ENCODE measurements around the gene MZF1.
"Not testable (repeated sequence)": the region's sequence is repeated elsewhere in the genome, so short reads cannot be mapped to it uniquely, and the experiment has no call there.

Gene MZF1

DNA sequence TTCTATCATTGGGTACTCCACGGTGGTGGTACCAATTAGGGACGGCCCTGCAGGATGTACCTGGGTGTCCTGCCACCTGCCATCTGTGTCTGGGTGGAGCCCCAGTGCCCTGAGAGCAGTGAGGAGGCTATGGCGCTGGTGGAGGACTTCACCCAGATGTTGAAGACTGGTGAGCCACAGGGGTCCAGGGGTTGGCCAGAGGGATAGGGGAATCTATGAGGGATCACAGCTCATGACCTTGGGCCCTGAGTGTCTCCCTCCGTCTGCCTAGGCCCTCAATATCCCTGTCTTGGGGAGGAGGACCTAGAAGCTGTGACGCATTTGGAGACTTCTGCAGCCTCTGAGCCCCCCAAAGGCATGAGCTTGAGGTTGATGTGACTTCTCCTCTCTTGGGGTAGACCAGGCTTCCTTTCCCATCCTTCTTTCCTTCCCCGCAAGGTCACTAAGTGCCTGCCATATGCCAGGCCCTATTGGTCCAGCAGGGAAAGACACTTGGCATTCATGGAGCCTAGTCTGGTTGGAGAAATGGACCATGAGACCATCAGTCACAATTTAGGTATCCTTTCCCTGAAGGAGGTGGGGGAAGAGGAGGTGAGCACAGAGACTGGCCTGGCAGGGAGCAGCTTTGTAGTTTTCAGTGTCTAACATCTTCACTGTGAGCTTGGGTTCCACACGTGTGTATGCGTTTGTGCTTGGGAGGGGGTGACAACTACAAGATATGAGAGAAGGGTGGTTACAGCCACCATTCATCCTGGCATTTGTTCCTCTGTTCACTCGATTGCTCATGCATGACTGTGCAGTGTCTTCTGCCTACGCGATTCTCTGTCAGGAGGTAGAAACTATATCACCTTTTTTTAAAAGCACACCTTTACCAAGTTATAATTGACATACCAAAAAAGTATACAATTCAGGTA is 5.1 kb upstream of the MZF1 start:
- peak overlapping the region in 1 of 2 donors; percentile 36 for H3K9ac ChIP-seq (ENCODE audit: low read length in 2 of 2)
- H3K36me3 ChIP-seq (ENCODE audit: control insufficient read depth in 2 of 2, insufficient read depth in 2 of 2, low read length in 2 of 2), result peaks cover 5 to 10% of the 10 kb centered on the region in 2 donors
- H3K27me3 ChIP-seq (ENCODE audit: control insufficient read depth in 1 of 2, insufficient read depth in 2 of 2, low read length in 2 of 2), result no peaks in the 10 kb centered on the region
- no peaks in the 10 kb centered on the region for H3K9me3 ChIP-seq (ENCODE audit: control insufficient read depth in 2 of 2, low read length in 2 of 2)
- no peak overlapping the region for H3K4me3 ChIP-seq (ENCODE audit: low read length in 2 of 2)
- H3K4me1 ChIP-seq (ENCODE audit: control insufficient read depth, insufficient read depth, low read length), result peaks cover 34% of the 10 kb centered on the region
- no peak overlapping the region for H3K27ac ChIP-seq (ENCODE audit: low read length)

DNA sequence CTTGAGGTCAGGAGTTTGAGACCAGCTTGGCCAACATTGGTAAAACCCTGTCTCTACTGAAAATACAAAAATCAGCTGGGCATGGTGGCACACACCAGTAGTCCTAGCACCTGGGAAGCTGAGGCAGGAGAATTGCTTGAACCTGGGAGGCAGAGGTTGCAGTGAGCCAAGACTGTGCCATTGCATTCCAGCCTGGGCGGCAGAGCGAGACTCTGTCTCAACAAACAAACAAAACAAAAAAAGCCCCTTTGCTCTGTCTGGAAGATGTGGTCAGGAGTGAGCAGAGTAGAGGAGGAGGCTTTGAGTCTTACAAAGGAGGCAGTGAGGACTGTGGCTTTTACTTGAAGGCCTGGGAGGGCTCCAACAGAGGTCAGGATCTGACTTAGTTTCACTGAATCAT is 4.4 kb upstream of the MZF1 start:
- not testable (repeated sequence) for H3K27ac ChIP-seq (ENCODE audit: low read length); H3K27me3 ChIP-seq (ENCODE audit: control insufficient read depth in 1 of 2, insufficient read depth in 2 of 2, low read length in 2 of 2); H3K4me3 ChIP-seq (ENCODE audit: low read length in 2 of 2); H3K9me3 ChIP-seq (ENCODE audit: control insufficient read depth in 2 of 2, low read length in 2 of 2); H3K9ac ChIP-seq (ENCODE audit: low read length in 2 of 2); H3K36me3 ChIP-seq (ENCODE audit: control insufficient read depth in 2 of 2, insufficient read depth in 2 of 2, low read length in 2 of 2)
- peaks cover 34% of the 10 kb centered on the region for H3K4me1 ChIP-seq (ENCODE audit: control insufficient read depth, insufficient read depth, low read length)

DNA sequence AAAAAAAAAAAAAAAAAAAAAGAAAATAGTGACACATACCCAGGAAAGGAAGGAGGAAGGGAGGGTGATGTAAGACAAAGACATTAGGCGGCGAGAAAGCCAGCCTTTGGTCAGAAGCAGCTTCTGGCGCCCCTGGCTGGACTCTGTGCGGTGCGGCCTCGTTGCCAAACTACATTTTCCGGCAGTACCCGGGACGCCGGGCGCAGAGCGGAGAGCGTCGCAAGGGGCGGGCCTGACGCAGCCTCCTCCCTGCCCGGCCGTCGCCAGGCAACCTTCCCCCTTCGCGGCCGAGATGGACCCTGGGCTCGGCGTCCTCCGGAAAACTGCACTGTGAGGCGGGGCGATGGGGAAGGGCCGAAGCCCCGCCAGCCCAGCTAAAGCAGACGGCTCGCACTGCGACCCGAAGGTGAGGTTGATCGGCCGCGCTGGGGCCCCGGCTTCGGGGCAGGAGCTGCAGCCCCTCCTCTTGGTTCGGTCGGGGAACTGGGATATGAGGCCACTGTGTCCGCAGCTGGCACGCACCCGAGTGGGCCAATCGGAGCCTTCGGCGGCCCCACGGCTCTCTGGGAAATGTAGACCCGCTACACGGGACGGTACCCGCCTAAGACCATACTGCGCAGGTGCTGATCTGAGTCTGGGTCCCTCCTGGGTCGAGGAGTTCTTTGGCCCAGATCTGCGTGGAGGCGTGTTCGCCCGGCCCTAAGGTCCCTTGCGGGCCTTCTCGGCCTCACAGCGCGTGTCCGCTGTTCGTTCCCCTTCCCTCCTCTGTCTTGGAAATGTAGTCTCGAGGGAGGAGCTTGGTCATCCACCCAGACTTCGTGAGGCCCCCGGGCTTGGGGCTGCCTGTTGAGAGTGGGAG is 2.3 kb upstream of the MZF1 start:
- no peaks in the 10 kb centered on the region for H3K27me3 ChIP-seq (ENCODE audit: control insufficient read depth in 1 of 2, insufficient read depth in 2 of 2, low read length in 2 of 2)
- H3K4me1 ChIP-seq (ENCODE audit: control insufficient read depth, insufficient read depth, low read length), result peaks cover 31% of the 10 kb centered on the region
- peaks cover 3 to 4% of the 10 kb centered on the region in 2 donors for H3K36me3 ChIP-seq (ENCODE audit: control insufficient read depth in 2 of 2, insufficient read depth in 2 of 2, low read length in 2 of 2)

DNA sequence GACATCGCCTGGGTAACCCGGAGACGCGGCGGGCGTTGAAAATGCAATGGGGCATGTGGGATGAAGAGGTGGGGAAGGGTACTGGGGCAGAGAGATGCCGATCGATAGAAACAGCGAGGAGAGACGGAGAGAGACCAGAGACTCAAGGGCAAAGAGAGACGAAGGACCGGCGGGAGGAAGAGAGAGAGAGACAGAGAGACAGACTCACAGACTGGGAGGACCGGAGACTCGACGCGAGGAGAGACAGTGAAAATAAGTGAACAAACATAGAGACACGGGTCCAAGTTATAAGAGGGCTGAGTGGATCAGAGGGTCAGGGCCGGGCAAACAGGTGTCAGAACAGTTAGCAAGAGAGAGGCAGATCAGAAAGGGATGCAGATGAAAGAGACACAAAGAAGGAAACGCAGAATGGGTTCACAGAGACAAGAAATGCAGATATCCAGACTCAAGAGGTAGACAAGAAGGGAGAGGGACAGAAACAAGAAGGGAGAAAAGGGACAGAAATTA is 576 bp upstream of the MZF1 start:
- Histone ChIP-seq H3K4me1 (ENCODE audit: control insufficient read depth, insufficient read depth, low read length) (peaks cover 31% of the 10 kb centered on the region), H3K9ac (ENCODE audit: low read length in 2 of 2) (peak overlapping the region; percentile 85 to 89), H3K27me3 (ENCODE audit: control insufficient read depth in 1 of 2, insufficient read depth in 2 of 2, low read length in 2 of 2) (no peaks in the 10 kb centered on the region), H3K27ac (ENCODE audit: low read length) (peak overlapping the region; percentile 95), H3K4me3 (ENCODE audit: low read length in 2 of 2) (peak overlapping the region; percentile 78 to 98), H3K9me3 (ENCODE audit: control insufficient read depth in 2 of 2, low read length in 2 of 2) (no peaks in the 10 kb centered on the region), H3K36me3 (ENCODE audit: control insufficient read depth in 2 of 2, insufficient read depth in 2 of 2, low read length in 2 of 2) (peaks cover 7 to 18% of the 10 kb centered on the region in 2 donors)

More for the DNA sequence above, 2.3 kb upstream of the MZF1 start:
- peak overlapping the region; percentile 95 for H3K27ac ChIP-seq (ENCODE audit: low read length)
- peak overlapping the region; percentile 92 to 93 for H3K9ac ChIP-seq (ENCODE audit: low read length in 2 of 2)
- peak overlapping the region; percentile 89 to 91 for H3K4me3 ChIP-seq (ENCODE audit: low read length in 2 of 2)
- no peaks in the 10 kb centered on the region for H3K9me3 ChIP-seq (ENCODE audit: control insufficient read depth in 2 of 2, low read length in 2 of 2)

DNA sequence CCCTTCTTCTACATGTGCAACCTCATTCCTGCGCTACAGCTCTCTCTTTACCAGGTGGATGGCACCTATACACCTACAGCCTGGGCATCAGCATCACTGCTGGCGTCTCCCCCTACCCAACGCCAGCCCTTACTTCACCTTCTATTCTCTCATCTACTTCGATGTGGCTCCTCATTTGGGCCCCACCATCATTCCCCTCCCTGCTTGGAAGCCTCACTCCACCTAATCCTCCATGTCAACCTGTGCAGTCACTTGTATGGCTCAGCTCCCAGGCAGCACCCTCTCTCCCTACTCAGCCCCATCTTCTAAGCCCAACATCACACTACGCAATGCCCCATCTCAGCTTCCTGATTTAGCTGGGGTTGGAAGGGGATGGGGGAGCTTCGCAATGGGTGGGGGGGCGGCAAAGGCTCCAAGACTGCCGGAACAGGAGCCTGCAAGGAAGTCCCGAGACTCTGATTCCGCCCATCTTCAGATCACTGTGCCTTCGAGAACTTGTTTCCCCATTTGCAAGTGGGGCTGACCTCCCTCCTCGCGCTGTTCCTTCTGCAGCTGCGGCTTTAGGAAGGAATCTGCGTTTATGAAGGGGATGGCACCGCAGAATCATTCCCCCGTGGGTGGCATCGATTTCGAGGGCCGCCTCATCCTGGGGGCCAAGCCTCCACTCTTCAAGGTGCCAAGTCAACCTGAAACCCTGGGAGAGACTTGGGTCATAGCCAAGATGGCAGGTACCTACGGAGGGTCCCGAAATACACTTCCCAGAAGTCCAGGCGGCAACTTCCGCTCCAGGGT is 913 bp downstream of the MZF1 start:
- Histone ChIP-seq H3K4me3 (ENCODE audit: low read length in 2 of 2) (peak overlapping the region; percentile 78 to 98), H3K27ac (ENCODE audit: low read length) (peak overlapping the region; percentile 95), H3K4me1 (ENCODE audit: control insufficient read depth, insufficient read depth, low read length) (peaks cover 28% of the 10 kb centered on the region), H3K36me3 (ENCODE audit: control insufficient read depth in 2 of 2, insufficient read depth in 2 of 2, low read length in 2 of 2) (peaks cover 7 to 23% of the 10 kb centered on the region in 2 donors), H3K9ac (ENCODE audit: low read length in 2 of 2) (peak overlapping the region; percentile 47 to 89), H3K9me3 (ENCODE audit: control insufficient read depth in 2 of 2, low read length in 2 of 2) (no peaks in the 10 kb centered on the region), H3K27me3 (ENCODE audit: control insufficient read depth in 1 of 2, insufficient read depth in 2 of 2, low read length in 2 of 2) (no peaks in the 10 kb centered on the region)

DNA sequence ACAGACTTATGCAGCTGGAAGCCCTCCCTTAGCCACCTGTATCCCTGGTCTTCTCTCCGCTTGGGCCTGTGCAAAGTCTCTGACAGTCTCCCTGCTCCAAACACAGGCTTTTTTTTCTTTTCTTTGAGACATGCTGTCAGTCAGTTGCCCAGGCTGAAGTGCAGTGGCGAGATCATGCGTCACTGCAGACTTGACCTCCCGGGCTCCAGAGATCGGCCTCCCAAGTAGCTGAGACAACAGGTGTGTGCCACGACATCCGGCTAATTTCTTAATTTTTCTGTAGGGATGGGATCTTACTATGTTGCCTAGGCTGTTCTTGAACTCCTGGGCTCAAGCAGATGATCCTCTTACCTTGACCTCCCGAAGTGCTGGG is 1.6 kb downstream of the MZF1 start:
- Histone ChIP-seq H3K9me3 (ENCODE audit: control insufficient read depth in 2 of 2, low read length in 2 of 2) (no peaks in the 10 kb centered on the region), H3K27ac (ENCODE audit: low read length) (no peak overlapping the region), H3K36me3 (ENCODE audit: control insufficient read depth in 2 of 2, insufficient read depth in 2 of 2, low read length in 2 of 2) (peaks cover 7 to 24% of the 10 kb centered on the region in 2 donors), H3K27me3 (ENCODE audit: control insufficient read depth in 1 of 2, insufficient read depth in 2 of 2, low read length in 2 of 2) (no peaks in the 10 kb centered on the region), H3K4me1 (ENCODE audit: control insufficient read depth, insufficient read depth, low read length) (peaks cover 28% of the 10 kb centered on the region), H3K4me3 (ENCODE audit: low read length in 2 of 2) (no peak overlapping the region), H3K9ac (ENCODE audit: low read length in 2 of 2) (no peak overlapping the region)

DNA sequence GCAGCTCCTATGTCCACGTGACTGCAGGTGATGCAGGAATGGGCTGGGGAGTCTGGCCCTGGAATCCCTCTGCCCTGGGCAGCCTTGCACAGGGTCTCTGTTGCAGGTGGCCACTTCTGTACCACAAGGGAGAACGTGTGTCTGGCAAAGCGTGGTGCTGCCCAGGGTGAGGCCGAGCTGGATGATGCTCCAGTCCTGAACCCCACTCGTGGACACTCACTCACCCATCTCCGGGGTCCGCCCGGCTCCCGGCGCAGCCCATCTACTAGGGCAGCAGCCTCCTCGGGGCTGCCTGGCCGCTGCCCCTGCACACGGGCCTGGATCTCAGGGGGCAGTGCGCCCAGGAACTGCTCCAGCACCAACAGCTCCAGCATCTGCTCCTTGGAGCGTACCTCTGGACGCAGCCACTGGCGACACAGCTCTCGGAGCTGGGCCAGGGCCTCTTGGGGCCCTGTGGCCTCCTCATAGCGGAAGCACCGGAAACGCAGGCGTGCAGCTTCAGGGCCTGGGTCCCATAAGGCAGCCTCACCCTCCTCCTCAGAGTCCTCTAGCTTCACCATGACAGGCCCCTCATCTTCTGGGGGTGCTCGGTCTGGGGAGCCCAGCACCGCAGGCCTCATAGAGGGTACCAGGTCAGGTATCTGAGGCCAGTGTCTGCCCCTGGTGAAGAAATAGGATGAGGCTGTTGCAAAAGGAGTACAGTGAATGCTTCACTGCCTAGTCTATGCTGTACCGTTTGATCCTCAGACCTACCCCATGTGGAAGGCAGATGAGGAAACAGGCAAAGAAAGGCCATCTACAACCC is 2.2 kb downstream of the MZF1 start:
- Histone ChIP-seq H3K36me3 (ENCODE audit: control insufficient read depth in 2 of 2, insufficient read depth in 2 of 2, low read length in 2 of 2) (peaks cover 7 to 24% of the 10 kb centered on the region in 2 donors), H3K27me3 (ENCODE audit: control insufficient read depth in 1 of 2, insufficient read depth in 2 of 2, low read length in 2 of 2) (no peaks in the 10 kb centered on the region), H3K4me3 (ENCODE audit: low read length in 2 of 2) (no peak overlapping the region), H3K9me3 (ENCODE audit: control insufficient read depth in 2 of 2, low read length in 2 of 2) (no peaks in the 10 kb centered on the region), H3K9ac (ENCODE audit: low read length in 2 of 2) (no peak overlapping the region), H3K4me1 (ENCODE audit: control insufficient read depth, insufficient read depth, low read length) (peaks cover 26% of the 10 kb centered on the region), H3K27ac (ENCODE audit: low read length) (no peak overlapping the region)

DNA sequence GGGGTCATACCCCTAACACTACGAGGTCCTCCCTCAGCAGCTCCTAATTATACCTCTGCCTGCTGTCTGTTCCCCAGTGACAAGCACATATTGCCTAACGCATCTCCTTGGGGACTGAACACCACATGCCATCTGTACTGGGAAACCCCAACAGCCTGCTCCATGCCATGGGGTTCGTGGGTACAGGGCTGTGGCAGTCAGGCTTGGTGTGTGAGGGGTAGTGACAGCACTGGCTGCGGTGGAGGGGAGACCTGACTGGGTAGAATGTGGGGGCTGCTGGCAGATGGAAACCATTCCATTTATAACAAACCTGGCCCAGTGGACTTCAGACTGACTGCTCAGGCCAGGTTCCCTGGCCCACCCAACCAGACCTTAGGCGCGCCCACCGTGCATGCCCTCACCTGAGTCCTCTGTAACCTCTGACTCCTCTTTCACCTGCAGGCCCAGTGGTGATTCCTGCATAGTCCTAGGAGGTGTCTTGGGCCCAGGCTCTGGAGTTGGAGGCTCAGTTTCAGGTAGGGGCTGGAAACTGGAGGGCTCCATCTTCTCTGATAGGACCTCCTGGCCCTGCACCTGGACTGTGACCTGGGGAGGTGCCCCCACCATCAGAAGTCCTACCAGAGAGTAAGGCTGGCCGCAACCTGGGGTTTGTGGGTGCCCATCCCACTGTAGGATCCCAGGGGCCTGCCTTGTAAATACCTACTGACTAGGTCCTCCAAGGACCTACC is 3.0 kb downstream of the MZF1 start:
- H3K36me3 ChIP-seq (ENCODE audit: control insufficient read depth in 2 of 2, insufficient read depth in 2 of 2, low read length in 2 of 2), result peaks cover 7 to 24% of the 10 kb centered on the region in 2 donors
- no peak overlapping the region for H3K9ac ChIP-seq (ENCODE audit: low read length in 2 of 2)
- no peak overlapping the region for H3K4me3 ChIP-seq (ENCODE audit: low read length in 2 of 2)
- H3K9me3 ChIP-seq (ENCODE audit: control insufficient read depth in 2 of 2, low read length in 2 of 2), result no peaks in the 10 kb centered on the region
- H3K27me3 ChIP-seq (ENCODE audit: control insufficient read depth in 1 of 2, insufficient read depth in 2 of 2, low read length in 2 of 2), result no peaks in the 10 kb centered on the region
- H3K4me1 ChIP-seq (ENCODE audit: control insufficient read depth, insufficient read depth, low read length), result peaks cover 20% of the 10 kb centered on the region
- H3K27ac ChIP-seq (ENCODE audit: low read length), result no peak overlapping the region

DNA sequence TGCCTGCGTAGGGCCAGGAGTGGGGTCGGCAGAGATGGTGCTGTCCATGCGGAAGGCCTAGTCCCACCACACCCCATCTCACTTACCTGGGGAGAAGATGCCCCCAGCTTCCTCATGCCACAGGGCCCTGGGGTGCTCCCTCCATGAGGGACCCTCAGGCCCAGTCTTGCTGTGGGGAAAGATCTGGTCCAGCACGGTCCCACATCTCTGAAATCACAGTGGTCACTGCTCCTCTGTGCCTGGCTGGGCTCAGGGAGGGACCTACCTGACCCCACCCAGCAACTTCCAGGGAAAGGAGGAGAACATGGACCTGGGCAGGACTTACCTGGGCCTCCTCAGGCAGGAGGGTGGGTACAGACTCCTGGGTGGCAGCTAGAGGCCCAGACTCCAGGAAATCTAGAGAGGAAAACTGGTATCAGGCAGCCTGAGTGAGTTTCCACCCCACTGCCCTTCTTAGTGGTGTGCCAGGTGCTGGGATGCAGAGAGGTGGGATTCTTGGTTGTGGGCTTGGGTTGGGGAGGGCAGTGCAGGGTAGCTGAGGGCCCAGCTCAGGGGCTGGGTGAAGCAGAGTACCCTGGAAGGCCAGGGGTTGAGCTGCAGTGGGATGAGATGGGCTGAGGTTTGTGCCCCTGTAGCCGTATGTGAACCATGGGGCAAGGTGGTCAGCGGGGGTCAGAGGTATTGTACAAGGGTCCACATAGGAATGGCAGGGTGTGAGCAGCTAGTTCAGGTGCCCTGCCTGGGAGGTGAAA is 3.8 kb downstream of the MZF1 start:
- Histone ChIP-seq H3K27me3 (ENCODE audit: control insufficient read depth in 1 of 2, insufficient read depth in 2 of 2, low read length in 2 of 2) (no peaks in the 10 kb centered on the region), H3K36me3 (ENCODE audit: control insufficient read depth in 2 of 2, insufficient read depth in 2 of 2, low read length in 2 of 2) (peaks cover 7 to 24% of the 10 kb centered on the region in 2 donors), H3K4me3 (ENCODE audit: low read length in 2 of 2) (no peak overlapping the region), H3K4me1 (ENCODE audit: control insufficient read depth, insufficient read depth, low read length) (peaks cover 18% of the 10 kb centered on the region), H3K9me3 (ENCODE audit: control insufficient read depth in 2 of 2, low read length in 2 of 2) (no peaks in the 10 kb centered on the region), H3K9ac (ENCODE audit: low read length in 2 of 2) (no peak overlapping the region), H3K27ac (ENCODE audit: low read length) (no peak overlapping the region)
